HepG2 (cell line): ENCODE measurements around the gene ANAPC16. TPM values are rescaled to one million over a fixed set of nuclear protein-coding genes. Genes with fewer than 3 reads are reported as not detected.

Source experiments
- DZIP1 ChIP-seq: sonication (generic); formaldehyde crosslinking; IDR thresholded peaks from 2 replicates; pipeline ENCODE4 v1.5.0; 2020; ENCODE audit warnings: mild to moderate bottlenecking, missing genetic modification reagents
- FOXA1 ChIP-seq, 2 experiments: fragments of 450-650 bp in 1 of 2; sonication (generic) in 1 of 2; formaldehyde crosslinking in 1 of 2; IDR thresholded peaks; 2 replicates each; pipeline versions ENCODE4 v1.4.0 to v1.6.1; 2016 to 2020; ENCODE audit warnings: missing genetic modification reagents in 1 of 2
- GMEB1 ChIP-seq: sonication (generic); formaldehyde crosslinking; IDR thresholded peaks from 2 replicates; pipeline ENCODE4 v1.5.1; 2020; ENCODE audit warnings: missing genetic modification reagents, mild to moderate bottlenecking, borderline replicate concordance
- HDAC6 ChIP-seq: fragments of 200-600 bp; sonication (generic); IDR thresholded peaks from 2 replicates; pipeline ENCODE4 v1.7.0; 2017; ENCODE audit warnings: mild to moderate bottlenecking, antibody characterized with exemption, low read length, low read depth
- MLLT10 ChIP-seq: sonication (generic); formaldehyde crosslinking; IDR thresholded peaks from 2 replicates; pipeline ENCODE4 v1.4.0; 2020; ENCODE audit warnings: missing genetic modification reagents
- NFIB ChIP-seq: sonication (generic); formaldehyde crosslinking; IDR thresholded peaks from 2 replicates; pipeline ENCODE4 v1.9.0; 2021; ENCODE audit warnings: missing genetic modification reagents, mild to moderate bottlenecking, borderline replicate concordance
- NFRKB ChIP-seq: fragments of 450-650 bp; IDR thresholded peaks from 2 replicates; pipeline ENCODE4 v1.6.1; 2017
- SOX5 ChIP-seq: IDR thresholded peaks from 2 replicates; pipeline ENCODE4 v1.6.1; 2016; ENCODE audit warnings: borderline replicate concordance
- SRF ChIP-seq: IDR thresholded peaks from 2 replicates; pipeline ENCODE4 v1.6.1; 2011; ENCODE audit warnings: mild to moderate bottlenecking, low read depth, low read length, moderate library complexity
- SRY ChIP-seq: sonication (generic); formaldehyde crosslinking; IDR thresholded peaks from 2 replicates; pipeline ENCODE4 v1.8.0; 2022; ENCODE audit warnings: mild to moderate bottlenecking, missing genetic modification reagents
- ZEB1 ChIP-seq: IDR thresholded peaks from 2 replicates; pipeline ENCODE4 v1.6.1; 2012; ENCODE audit warnings: mild to moderate bottlenecking, low read depth, inconsistent platforms; ENCODE audit not compliant: insufficient replicate concordance
- ZNF382 ChIP-seq: sonication (generic); formaldehyde crosslinking; IDR thresholded peaks from 2 replicates; pipeline ENCODE4 v1.5.0; 2020; ENCODE audit warnings: missing genetic modification reagents, mild to moderate bottlenecking, borderline replicate concordance
- ZNF709 ChIP-seq: sonication (generic); formaldehyde crosslinking; IDR thresholded peaks from 2 replicates; pipeline ENCODE4 v1.5.0; 2020; ENCODE audit warnings: mild to moderate bottlenecking, missing genetic modification reagents
- ZNF792 ChIP-seq: IDR thresholded peaks from 2 replicates; pipeline ENCODE4 v1.6.1; 2016
- ZNF839 ChIP-seq: sonication (generic); formaldehyde crosslinking; IDR thresholded peaks from 2 replicates; pipeline ENCODE4 v1.4.0; 2020; ENCODE audit warnings: missing genetic modification reagents, mild to moderate bottlenecking, borderline replicate concordance
- polyA plus RNA-seq, 8 experiments: library from polyadenylated mRNA; depleted of rRNA in 3 of 8; stranded (reverse) in 7 of 8; unstranded in 1 of 8; fragments of >200 nt; fragmentation: Illumina TruSeq in 4 of 8; extraction: Trizol in 4 of 8; gene quantifications; 2 replicates each; pipeline versions ENCODE4 v1.2.1 to v1.2.3, GENCODE V29; 2011 to 2016; ENCODE audit warnings: low read depth in 4 of 8, missing spikeins in 1 of 8, mixed read lengths in 1 of 8; ENCODE audit not compliant: insufficient read depth in 1 of 8
- total RNA-seq, 5 experiments: library from RNA; depleted of rRNA; stranded (reverse); fragments of >200 nt; fragmentation: Illumina TruSeq; extraction: Trizol; gene quantifications; 2 replicates each; pipeline ENCODE4 v1.2.3, GENCODE V29; 2016; ENCODE audit warnings: low read depth in 1 of 5
- TF ChIP-seq, protein P1 (sequence below): sonication (generic); formaldehyde crosslinking; IDR thresholded peaks from 2 replicates; pipeline ENCODE4 v1.5.0; 2020; ENCODE audit warnings: mild to moderate bottlenecking, missing genetic modification reagents, borderline replicate concordance

Gene ANAPC16
- total and polyA plus RNA-seq, 2 of the 13 experiments (the other 11 are each of a cell fraction or from before 2014, with no cell fraction given) = 74.8 to 89.4 TPM

DNA sequence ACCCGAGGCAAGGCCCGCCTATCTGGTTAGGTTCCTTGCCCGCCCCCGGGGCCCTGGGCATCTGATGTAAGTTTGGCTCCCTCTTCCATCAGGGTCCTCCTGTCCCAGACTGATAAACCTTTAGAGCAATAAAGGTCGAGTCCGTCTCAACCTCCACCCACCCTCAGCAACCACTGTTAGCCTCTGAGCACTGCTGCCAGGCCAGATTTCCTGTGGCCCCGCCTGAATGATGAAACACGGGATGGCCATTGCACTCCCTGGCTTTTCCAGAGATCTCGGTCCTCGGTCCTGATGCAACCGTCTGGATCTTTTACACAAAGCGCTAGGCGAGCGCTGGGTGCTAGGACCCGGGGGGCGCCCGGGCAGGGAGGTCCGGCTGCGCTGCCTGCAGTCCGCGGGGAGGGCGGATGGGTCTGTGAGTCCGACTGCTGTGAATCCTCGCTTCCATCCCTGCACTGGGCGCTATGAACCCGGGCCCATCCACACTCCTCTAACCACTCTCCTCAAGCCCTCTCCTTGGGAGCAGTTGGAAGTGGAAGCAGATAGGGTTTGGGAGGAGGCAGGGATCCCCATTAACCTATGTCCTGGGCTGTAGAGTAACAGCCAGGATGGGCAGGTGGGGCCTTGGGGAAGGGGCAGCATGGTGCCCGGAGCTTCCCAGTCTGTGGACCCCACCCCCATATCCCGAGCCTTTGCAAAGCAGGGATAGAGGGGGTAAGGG is 57.0 kb downstream of the ANAPC16 start (continued):
- TF ChIP-seq, protein P1, sequence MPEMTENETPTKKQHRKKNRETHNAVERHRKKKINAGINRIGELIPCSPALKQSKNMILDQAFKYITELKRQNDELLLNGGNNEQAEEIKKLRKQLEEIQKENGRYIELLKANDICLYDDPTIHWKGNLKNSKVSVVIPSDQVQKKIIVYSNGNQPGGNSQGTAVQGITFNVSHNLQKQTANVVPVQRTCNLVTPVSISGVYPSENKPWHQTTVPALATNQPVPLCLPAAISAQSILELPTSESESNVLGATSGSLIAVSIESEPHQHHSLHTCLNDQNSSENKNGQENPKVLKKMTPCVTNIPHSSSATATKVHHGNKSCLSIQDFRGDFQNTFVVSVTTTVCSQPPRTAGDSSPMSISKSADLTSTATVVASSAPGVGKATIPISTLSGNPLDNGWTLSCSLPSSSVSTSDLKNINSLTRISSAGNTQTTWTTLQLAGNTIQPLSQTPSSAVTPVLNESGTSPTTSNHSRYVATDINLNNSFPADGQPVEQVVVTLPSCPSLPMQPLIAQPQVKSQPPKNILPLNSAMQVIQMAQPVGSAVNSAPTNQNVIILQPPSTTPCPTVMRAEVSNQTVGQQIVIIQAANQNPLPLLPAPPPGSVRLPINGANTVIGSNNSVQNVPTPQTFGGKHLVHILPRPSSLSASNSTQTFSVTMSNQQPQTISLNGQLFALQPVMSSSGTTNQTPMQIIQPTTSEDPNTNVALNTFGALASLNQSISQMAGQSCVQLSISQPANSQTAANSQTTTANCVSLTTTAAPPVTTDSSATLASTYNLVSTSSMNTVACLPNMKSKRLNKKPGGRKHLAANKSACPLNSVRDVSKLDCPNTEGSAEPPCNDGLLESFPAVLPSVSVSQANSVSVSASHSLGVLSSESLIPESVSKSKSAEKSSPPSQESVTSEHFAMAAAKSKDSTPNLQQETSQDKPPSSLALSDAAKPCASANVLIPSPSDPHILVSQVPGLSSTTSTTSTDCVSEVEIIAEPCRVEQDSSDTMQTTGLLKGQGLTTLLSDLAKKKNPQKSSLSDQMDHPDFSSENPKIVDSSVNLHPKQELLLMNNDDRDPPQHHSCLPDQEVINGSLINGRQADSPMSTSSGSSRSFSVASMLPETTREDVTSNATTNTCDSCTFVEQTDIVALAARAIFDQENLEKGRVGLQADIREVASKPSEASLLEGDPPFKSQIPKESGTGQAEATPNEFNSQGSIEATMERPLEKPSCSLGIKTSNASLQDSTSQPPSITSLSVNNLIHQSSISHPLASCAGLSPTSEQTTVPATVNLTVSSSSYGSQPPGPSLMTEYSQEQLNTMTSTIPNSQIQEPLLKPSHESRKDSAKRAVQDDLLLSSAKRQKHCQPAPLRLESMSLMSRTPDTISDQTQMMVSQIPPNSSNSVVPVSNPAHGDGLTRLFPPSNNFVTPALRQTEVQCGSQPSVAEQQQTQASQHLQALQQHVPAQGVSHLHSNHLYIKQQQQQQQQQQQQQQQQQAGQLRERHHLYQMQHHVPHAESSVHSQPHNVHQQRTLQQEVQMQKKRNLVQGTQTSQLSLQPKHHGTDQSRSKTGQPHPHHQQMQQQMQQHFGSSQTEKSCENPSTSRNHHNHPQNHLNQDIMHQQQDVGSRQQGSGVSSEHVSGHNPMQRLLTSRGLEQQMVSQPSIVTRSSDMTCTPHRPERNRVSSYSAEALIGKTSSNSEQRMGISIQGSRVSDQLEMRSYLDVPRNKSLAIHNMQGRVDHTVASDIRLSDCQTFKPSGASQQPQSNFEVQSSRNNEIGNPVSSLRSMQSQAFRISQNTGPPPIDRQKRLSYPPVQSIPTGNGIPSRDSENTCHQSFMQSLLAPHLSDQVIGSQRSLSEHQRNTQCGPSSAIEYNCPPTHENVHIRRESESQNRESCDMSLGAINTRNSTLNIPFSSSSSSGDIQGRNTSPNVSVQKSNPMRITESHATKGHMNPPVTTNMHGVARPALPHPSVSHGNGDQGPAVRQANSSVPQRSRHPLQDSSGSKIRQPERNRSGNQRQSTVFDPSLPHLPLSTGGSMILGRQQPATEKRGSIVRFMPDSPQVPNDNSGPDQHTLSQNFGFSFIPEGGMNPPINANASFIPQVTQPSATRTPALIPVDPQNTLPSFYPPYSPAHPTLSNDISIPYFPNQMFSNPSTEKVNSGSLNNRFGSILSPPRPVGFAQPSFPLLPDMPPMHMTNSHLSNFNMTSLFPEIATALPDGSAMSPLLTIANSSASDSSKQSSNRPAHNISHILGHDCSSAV (CRISPR knock-in tag) = no peak
- TF ChIP-seq DZIP1 (CRISPR knock-in tag) (no peak), HDAC6 (no peak), ZNF792 (CRISPR knock-in tag) (peak; percentile 68; the same call in 1 of the 2 replicates), ZNF839 (CRISPR knock-in tag) (0 out of 2 replicates have a peak, but pooled peaks have one; percentile 6), NFRKB (no peak), ZNF709 (no peak), MLLT10 (no peak), FOXA1 (IDR thresholded peaks at IDR 0.05) (no peak), FOXA1 (CRISPR knock-in tag; IDR thresholded peaks at IDR 0.05) (peak; percentile 41; the same call in 1 of the 2 replicates), GMEB1 (no peak; the same call in 1 of the 2 replicates), NFIB (CRISPR knock-in tag) (no peak), ZNF382 (no peak), SRF (no peak), SRY (CRISPR knock-in tag) (no peak), SOX5 (CRISPR knock-in tag) (peak; percentile 71; the same call in 1 of the 2 replicates), ZEB1 (no peak)
